ENCODE results near the gene MLXIP.
"Not testable (repeated sequence)": the region's sequence is repeated elsewhere in the genome, so short reads cannot be mapped to it uniquely, and the experiment has no call there.

MLXIP gene

GRCh38 chr12:122078141-122079032 is at the start of gene MLXIP:
TSS of gene MLXIP (plus strand) at chr12:122078756. CDS start at chr12:122078854, 98 bp downstream.
- DNase-seq (ENCODE audit: low spot score), result peak; percentile 92

GRCh38 chr12:122028905-122029560 is 49.5 kb upstream of the MLXIP start:
- no peak for DNase-seq (ENCODE audit: low spot score)

GRCh38 chr12:122029620-122030423 is 48.7 kb upstream of the MLXIP start:
- no peak for DNase-seq (ENCODE audit: low spot score)

GRCh38 chr12:122030424-122031035 is 48.0 kb upstream of the MLXIP start:
- DNase-seq (ENCODE audit: low spot score), result no peak

GRCh38 chr12:122031342-122032216 is 47.0 kb upstream of the MLXIP start:
- DNase-seq (ENCODE audit: low spot score), result peak; percentile 23

- no peak for DNase-seq (ENCODE audit: low spot score)
Measured at GRCh38 chr12:122032580-122032979, 46.0 kb upstream of the MLXIP start.

GRCh38 chr12:122035292-122035691 is 43.3 kb upstream of the MLXIP start:
- no peak for DNase-seq (ENCODE audit: low spot score)

- DNase-seq (ENCODE audit: low spot score), result no peak
Measured at GRCh38 chr12:122036153-122036552, 42.4 kb upstream of the MLXIP start.

- DNase-seq (ENCODE audit: low spot score), result no peak
Measured at GRCh38 chr12:122040579-122041386, 37.8 kb upstream of the MLXIP start.

GRCh38 chr12:122041458-122041857 is 37.1 kb upstream of the MLXIP start:
- not testable (repeated sequence) for DNase-seq (ENCODE audit: low spot score)

GRCh38 chr12:122042910-122043309 is 35.6 kb upstream of the MLXIP start:
- DNase-seq (ENCODE audit: low spot score), result no peak

- DNase-seq (ENCODE audit: low spot score), result no peak
Measured at GRCh38 chr12:122043476-122043875, 35.1 kb upstream of the MLXIP start.

- DNase-seq (ENCODE audit: low spot score), result no peak
Measured at GRCh38 chr12:122045262-122045661, 33.3 kb upstream of the MLXIP start.

GRCh38 chr12:122046145-122046544 is 32.4 kb upstream of the MLXIP start:
- no peak for DNase-seq (ENCODE audit: low spot score)

GRCh38 chr12:122048151-122048550 is 30.4 kb upstream of the MLXIP start:
- DNase-seq (ENCODE audit: low spot score), result no peak

GRCh38 chr12:122049827-122050226 is 28.7 kb upstream of the MLXIP start:
- DNase-seq (ENCODE audit: low spot score), result no peak

GRCh38 chr12:122050706-122051105 is 27.9 kb upstream of the MLXIP start:
- no peak for DNase-seq (ENCODE audit: low spot score)

- no peak for DNase-seq (ENCODE audit: low spot score)
Measured at GRCh38 chr12:122051231-122051876, 27.2 kb upstream of the MLXIP start.

- DNase-seq (ENCODE audit: low spot score), result no peak
Measured at GRCh38 chr12:122052285-122052684, 26.3 kb upstream of the MLXIP start.

All from RKO (cell line).